K562 (cell line): Measurements from ENCODE around the gene SNX17. TPM values are rescaled to one million over a fixed set of nuclear protein-coding genes. Genes with fewer than 3 reads are reported as not detected.

Source experiments
- ELF2 ChIP-seq: fragments of 250-450 bp; sonication (Bioruptor Pico); IDR thresholded peaks from 2 replicates; pipeline ENCODE4 v1.5.0; 2021; ENCODE audit warnings: mild to moderate bottlenecking
- ELF4 ChIP-seq: fragments of 450-650 bp; formaldehyde crosslinking; IDR thresholded peaks from 2 replicates; pipeline ENCODE4 v1.4.0; 2022; ENCODE audit warnings: missing genetic modification characterization
- EP400 ChIP-seq: fragments of 450-650 bp; IDR thresholded peaks from 2 replicates; pipeline ENCODE4 v1.6.1; 2017; ENCODE audit warnings: antibody characterized with exemption, mild to moderate bottlenecking, moderate library complexity
- HEY1 ChIP-seq: fragments of 250-450 bp; sonication (Bioruptor Pico); IDR thresholded peaks from 2 replicates; pipeline ENCODE4 v1.5.0; 2020; ENCODE audit warnings: mild to moderate bottlenecking, moderate library complexity, borderline replicate concordance
- HMGN3 ChIP-seq: IDR thresholded peaks from 2 replicates; pipeline ENCODE4 v1.6.1; 2011; ENCODE audit warnings: borderline replicate concordance, low read depth, mild to moderate bottlenecking, mixed read lengths, low read length; ENCODE audit not compliant: insufficient read length; ENCODE audit errors: extremely low read depth
- HNRNPLL ChIP-seq: fragments of 200-400 bp; formaldehyde crosslinking; IDR thresholded peaks from 2 replicates; pipeline ENCODE4 v1.6.1; 2017; ENCODE audit warnings: low read length, low read depth, mild to moderate bottlenecking; ENCODE audit not compliant: poor library complexity, severe bottlenecking
- ILK ChIP-seq: fragments of 450-650 bp; IDR thresholded peaks from 2 replicates; pipeline ENCODE4 v1.6.1; 2016; ENCODE audit warnings: missing genetic modification characterization, low read depth, mild to moderate bottlenecking, missing compliant biosample characterization, moderate library complexity, borderline replicate concordance
- KDM2B ChIP-seq: fragments of 250-450 bp; sonication (Bioruptor Pico); IDR thresholded peaks from 2 replicates; pipeline ENCODE4 v1.8.0; 2021; ENCODE audit warnings: mild to moderate bottlenecking, moderate library complexity
- MXI1 ChIP-seq: IDR thresholded peaks from 2 replicates; pipeline ENCODE4 v1.6.1; 2011; ENCODE audit warnings: low read depth, mild to moderate bottlenecking, improper control_type of control experiment, low read length
- MYC ChIP-seq, 2 experiments: fragments of 250-450 bp in 1 of 2; sonication (Bioruptor Pico) in 1 of 2; IDR thresholded peaks; 2 replicates each; pipeline versions ENCODE4 v1.5.1 to v1.6.1; 2012 to 2021; ENCODE audit warnings: low read depth in 2 of 2, borderline replicate concordance in 1 of 2, improper control_type of control experiment in 1 of 2, low read length in 1 of 2, mild to moderate bottlenecking in 1 of 2, moderate library complexity in 1 of 2
- MYNN ChIP-seq, 2 experiments: sonication (generic); formaldehyde crosslinking in 1 of 2; IDR thresholded peaks; 2 replicates each; pipeline versions ENCODE4 v1.5.0 to v1.6.1; 2016 to 2020; ENCODE audit warnings: antibody characterized with exemption in 1 of 2, missing genetic modification reagents in 1 of 2
- POLR2B ChIP-seq: fragments of 450-650 bp; IDR thresholded peaks from 2 replicates; pipeline ENCODE4 v1.6.1; 2018; ENCODE audit warnings: low read depth; ENCODE audit not compliant: partially characterized antibody
- POLR2G ChIP-seq: fragments of 200-400 bp; formaldehyde crosslinking; IDR thresholded peaks from 2 replicates; pipeline ENCODE4 v1.6.1; 2017; ENCODE audit warnings: low read depth, mild to moderate bottlenecking, antibody characterized with exemption, low read length, moderate library complexity
- RAD51 ChIP-seq: fragments of 450-650 bp; IDR thresholded peaks from 2 replicates; pipeline ENCODE4 v1.7.1; 2016; ENCODE audit warnings: low read depth, mild to moderate bottlenecking, borderline replicate concordance
- RBM22 ChIP-seq: fragments of 200-400 bp; formaldehyde crosslinking; IDR thresholded peaks from 2 replicates; pipeline ENCODE4 v1.6.1; 2018; ENCODE audit warnings: low read length, low read depth; ENCODE audit not compliant: poor library complexity, severe bottlenecking
- TEAD1 ChIP-seq, 2 experiments: fragments of 450-650 bp in 1 of 2; sonication (generic) in 1 of 2; formaldehyde crosslinking; IDR thresholded peaks; 2 replicates each; pipeline versions ENCODE4 v1.4.0 to v1.8.0; 2020 to 2022; ENCODE audit warnings: mild to moderate bottlenecking in 2 of 2, missing genetic modification reagents in 1 of 2
- ZNF3 ChIP-seq: fragments of 250-450 bp; sonication (Bioruptor Pico); IDR thresholded peaks from 2 replicates; pipeline ENCODE4 v1.5.0; 2021; ENCODE audit warnings: mild to moderate bottlenecking, moderate library complexity
- ZNF316 ChIP-seq: fragments of 450-650 bp; IDR thresholded peaks from 2 replicates; pipeline ENCODE4 v1.6.1; 2016
- polyA plus RNA-seq, 8 experiments: library from polyadenylated mRNA; depleted of rRNA in 4 of 8; stranded (reverse) in 5 of 8; unstranded in 3 of 8; fragments of >200 nt; fragmentation: Nextera tagmentation in 2 of 8; fragmentation: Illumina TruSeq in 1 of 8; extraction: Ambion mirVana in 2 of 8; extraction: Trizol in 1 of 8; gene quantifications; 2 replicates each; pipeline versions ENCODE4 v1.2.1 to v1.2.3, GENCODE V29; 2011 to 2014; ENCODE audit warnings: inconsistent platforms in 1 of 8, missing spikeins in 1 of 8
- total RNA-seq, 7 experiments: library from RNA; depleted of rRNA in 6 of 7; stranded (reverse); fragments of >200 nt in 6 of 7; fragmentation: Illumina TruSeq in 2 of 7; extraction: Trizol in 2 of 7; gene quantifications; 2 replicates each; pipeline versions ENCODE4 v1.2.1 to v1.2.3, GENCODE V29; 2011 to 2021; ENCODE audit warnings: low replicate concordance in 1 of 7
- TF ChIP-seq, protein P1 (sequence below): sonication (generic); formaldehyde crosslinking; IDR thresholded peaks from 2 replicates; pipeline ENCODE4 v1.8.1; 2023; ENCODE audit warnings: mild to moderate bottlenecking, missing genetic modification reagents, moderate library complexity
- TF ChIP-seq, protein P2 (sequence below): fragments of 450-650 bp; IDR thresholded peaks from 2 replicates; pipeline ENCODE4 v1.6.1; 2016; ENCODE audit warnings: borderline replicate concordance
- TF ChIP-seq, protein P3 (sequence below): fragments of 250-450 bp; sonication (Bioruptor Pico); IDR thresholded peaks from 2 replicates; pipeline ENCODE4 v1.5.0; 2021
- TF ChIP-seq, protein P4 (sequence below): sonication (generic); IDR thresholded peaks from 2 replicates; pipeline ENCODE4 v1.6.1; 2016

SNX17 gene
- total and polyA plus RNA-seq, 9 of the 15 experiments (the other 6 are each of a cell fraction or from before 2014, with no cell fraction given) = 3.0 to 75.7 (median 54.6) TPM

DNA sequence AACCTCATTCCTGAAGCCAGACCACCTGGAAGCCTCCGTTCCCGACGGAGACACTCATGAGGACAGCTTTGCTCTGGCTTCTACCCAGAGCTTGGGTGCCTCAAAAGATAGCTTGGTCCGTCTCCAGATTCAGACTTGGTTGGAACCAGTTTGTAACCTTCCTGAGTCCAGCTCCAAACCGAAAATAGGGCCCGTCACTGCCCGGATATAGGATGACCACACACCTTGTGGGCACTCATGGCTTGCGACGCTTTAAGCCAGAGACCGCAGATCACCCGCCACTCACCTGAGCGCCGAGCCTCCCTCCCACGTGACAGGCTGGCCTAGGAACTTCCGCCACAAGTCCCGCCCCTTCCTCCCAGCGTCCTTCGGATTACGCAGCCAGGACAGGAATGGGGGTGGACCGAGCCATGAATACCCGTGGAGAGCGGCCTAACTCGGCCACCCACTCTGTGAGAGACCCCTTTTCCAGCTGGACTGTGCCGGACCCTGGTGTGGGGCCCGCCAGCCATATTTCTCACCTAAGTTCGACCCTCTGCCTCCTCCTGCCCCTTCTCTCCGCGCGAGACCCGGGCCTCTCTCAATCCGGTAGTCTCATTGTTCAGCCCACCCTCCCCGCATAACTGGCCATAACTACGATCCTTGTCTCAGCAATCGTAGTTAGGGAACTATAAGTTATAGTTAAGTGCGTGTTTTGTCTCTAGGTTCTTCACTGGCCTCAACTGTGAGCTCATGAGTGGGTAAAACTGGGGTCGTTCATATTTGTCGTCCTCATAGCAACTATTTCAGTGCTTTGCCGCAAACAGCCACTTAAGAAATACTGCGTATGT lies 47.4 kb upstream of the SNX17 start, which contains the start of gene MPV17 (continued):
- TF ChIP-seq, protein P1, sequence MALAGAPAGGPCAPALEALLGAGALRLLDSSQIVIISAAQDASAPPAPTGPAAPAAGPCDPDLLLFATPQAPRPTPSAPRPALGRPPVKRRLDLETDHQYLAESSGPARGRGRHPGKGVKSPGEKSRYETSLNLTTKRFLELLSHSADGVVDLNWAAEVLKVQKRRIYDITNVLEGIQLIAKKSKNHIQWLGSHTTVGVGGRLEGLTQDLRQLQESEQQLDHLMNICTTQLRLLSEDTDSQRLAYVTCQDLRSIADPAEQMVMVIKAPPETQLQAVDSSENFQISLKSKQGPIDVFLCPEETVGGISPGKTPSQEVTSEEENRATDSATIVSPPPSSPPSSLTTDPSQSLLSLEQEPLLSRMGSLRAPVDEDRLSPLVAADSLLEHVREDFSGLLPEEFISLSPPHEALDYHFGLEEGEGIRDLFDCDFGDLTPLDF (CRISPR knock-in tag) = 0 out of 2 replicates have a peak, but pooled peaks have one; percentile 51
- TF ChIP-seq, protein P2, sequence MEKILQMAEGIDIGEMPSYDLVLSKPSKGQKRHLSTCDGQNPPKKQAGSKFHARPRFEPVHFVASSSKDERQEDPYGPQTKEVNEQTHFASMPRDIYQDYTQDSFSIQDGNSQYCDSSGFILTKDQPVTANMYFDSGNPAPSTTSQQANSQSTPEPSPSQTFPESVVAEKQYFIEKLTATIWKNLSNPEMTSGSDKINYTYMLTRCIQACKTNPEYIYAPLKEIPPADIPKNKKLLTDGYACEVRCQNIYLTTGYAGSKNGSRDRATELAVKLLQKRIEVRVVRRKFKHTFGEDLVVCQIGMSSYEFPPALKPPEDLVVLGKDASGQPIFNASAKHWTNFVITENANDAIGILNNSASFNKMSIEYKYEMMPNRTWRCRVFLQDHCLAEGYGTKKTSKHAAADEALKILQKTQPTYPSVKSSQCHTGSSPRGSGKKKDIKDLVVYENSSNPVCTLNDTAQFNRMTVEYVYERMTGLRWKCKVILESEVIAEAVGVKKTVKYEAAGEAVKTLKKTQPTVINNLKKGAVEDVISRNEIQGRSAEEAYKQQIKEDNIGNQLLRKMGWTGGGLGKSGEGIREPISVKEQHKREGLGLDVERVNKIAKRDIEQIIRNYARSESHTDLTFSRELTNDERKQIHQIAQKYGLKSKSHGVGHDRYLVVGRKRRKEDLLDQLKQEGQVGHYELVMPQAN = peak; percentile 83
- TF ChIP-seq RAD51 = peak; percentile 95
- TF ChIP-seq RBM22 = peak; percentile 9
- TF ChIP-seq ILK = no peak
- TF ChIP-seq, protein P3, sequence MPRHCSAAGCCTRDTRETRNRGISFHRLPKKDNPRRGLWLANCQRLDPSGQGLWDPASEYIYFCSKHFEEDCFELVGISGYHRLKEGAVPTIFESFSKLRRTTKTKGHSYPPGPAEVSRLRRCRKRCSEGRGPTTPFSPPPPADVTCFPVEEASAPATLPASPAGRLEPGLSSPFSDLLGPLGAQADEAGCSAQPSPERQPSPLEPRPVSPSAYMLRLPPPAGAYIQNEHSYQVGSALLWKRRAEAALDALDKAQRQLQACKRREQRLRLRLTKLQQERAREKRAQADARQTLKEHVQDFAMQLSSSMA (CRISPR knock-in tag) = no peak; the same call in 1 of the 2 replicates
- TF ChIP-seq MYC (IDR thresholded peaks at IDR 0.05; ENCODE audit: low read depth, low read length) = peak; percentile 90
- TF ChIP-seq MYC (CRISPR knock-in tag; IDR thresholded peaks at IDR 0.05; ENCODE audit: borderline replicate concordance, low read depth) = peak; percentile 59; the same call in 1 of the 2 replicates
- no peak for TF ChIP-seq HMGN3
- TF ChIP-seq HEY1 = 0 out of 2 replicates have a peak, but pooled peaks have one; percentile 37
- 0 out of 4 replicates have a peak, but pooled peaks of 1 of the 2 experiments have one; percentile 10 for TF ChIP-seq TEAD1 (CRISPR knock-in tag; IDR thresholded peaks at IDR 0.05)
- TF ChIP-seq, protein P4, sequence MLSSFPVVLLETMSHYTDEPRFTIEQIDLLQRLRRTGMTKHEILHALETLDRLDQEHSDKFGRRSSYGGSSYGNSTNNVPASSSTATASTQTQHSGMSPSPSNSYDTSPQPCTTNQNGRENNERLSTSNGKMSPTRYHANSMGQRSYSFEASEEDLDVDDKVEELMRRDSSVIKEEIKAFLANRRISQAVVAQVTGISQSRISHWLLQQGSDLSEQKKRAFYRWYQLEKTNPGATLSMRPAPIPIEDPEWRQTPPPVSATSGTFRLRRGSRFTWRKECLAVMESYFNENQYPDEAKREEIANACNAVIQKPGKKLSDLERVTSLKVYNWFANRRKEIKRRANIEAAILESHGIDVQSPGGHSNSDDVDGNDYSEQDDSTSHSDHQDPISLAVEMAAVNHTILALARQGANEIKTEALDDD = peak; percentile 83
- peak; percentile 93 for TF ChIP-seq POLR2B
- peak; percentile 72 for TF ChIP-seq HNRNPLL
- no peak for TF ChIP-seq KDM2B (CRISPR knock-in tag)
- peak; percentile 92 for TF ChIP-seq POLR2G
- peak; percentile 91 for TF ChIP-seq EP400
- no peak for TF ChIP-seq ZNF316
- peak; percentile 71 for TF ChIP-seq MXI1
- 0 out of 2 replicates have a peak, but pooled peaks have one; percentile 7 for TF ChIP-seq ELF4 (CRISPR knock-in tag)
- TF ChIP-seq MYNN (IDR thresholded peaks at IDR 0.05) = no peak
- TF ChIP-seq MYNN (CRISPR knock-in tag; IDR thresholded peaks at IDR 0.05) = no peak
- peak; percentile 75 for TF ChIP-seq ELF2 (CRISPR knock-in tag)
- peak; percentile 47; the same call in 1 of the 2 replicates for TF ChIP-seq ZNF3
